Ureter (tissue), 1 donor: Measurements from ENCODE around the gene PIGC. TPM values are rescaled to one million over a fixed set of nuclear protein-coding genes. Genes with fewer than 3 reads are reported as not detected.
"Not testable (repeated sequence)": the region's sequence is repeated elsewhere in the genome, so short reads cannot be mapped to it uniquely, and the experiment has no call there.

Experiments used
- DNase-seq: peaks from one replicate; pipeline ENCODE4 v3.0.0-alpha.2; 2020; ENCODE audit warnings: low spot score
- total RNA-seq: library from RNA; stranded (reverse); gene quantifications from one replicate; pipeline ENCODE4 v1.2.4, GENCODE V29; 2023
- donor health status: DM: yes; HTN: yes; CAD: no.

Gene PIGC
- total RNA-seq, 1 donor from 2014 or later = 21.0 TPM

DNA sequence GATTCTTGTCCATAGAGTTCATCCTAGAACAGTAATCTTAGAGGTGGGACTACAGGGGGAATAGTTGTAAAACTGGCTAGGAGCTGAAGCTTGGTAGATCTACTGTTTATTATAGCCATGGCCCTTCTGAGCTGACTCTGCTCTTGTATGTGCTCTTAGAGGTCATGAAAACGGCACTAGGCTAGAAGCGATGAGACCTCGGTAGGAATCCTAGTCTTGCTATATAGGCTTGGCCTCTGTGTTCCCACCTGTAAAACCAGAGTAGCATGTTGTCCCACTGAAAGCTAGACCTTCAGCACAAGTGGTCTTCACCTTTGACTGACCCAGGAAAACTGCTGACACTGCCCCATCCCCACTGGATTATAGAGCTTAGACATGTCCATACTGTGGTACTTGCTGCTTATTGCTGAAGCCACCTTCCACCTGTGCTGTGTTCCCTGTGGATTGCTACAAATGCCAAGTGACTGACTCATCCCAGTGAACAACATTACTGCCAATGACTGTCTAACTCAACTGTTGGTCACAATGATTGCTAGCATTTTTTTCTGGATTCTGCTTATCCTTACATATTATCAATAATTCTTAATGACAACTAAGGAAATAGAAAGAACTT is 23.0 kb upstream of the PIGC start:
- no peak for DNase-seq

DNA sequence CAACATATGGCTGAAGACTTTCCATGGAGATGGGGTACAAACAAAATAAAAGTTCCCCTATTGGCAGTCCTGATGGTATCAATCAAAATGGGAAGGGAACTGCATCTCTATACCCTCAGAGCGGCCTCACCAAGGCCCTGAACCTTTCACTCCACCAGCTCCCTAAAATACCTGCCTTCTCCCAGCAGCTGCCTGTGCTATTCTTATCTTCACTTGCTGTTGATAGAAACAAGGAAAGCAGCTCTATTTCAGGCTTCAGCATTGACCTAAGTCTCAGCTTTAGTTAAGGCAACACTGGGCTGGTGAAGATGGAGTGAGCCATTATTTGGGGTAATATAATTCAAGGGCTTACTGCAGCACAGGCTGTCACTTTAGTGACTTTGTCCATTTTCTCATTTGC is 21.7 kb upstream of the PIGC start:
- DNase-seq = no peak

DNA sequence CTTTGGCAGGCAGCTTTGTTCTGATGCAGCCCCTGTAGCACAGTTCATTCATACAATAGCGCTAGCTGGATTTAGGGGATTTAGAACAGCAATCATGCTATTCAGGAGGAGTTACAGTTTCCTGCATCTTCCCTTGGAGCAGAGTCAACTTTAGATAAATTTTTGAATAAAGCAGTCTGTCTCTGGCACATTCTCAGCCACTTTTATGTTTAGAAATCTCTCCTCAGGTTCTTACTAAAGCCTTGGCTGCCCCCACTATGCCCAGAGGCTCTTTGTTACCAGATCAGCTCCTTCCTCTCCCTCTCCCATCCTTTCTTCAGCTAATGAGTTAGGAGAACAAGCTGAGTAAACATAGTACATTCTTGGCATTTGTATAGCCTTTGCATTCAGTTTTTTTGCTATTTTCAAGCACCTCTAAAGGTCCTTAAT is 17.0 kb upstream of the PIGC start:
- no peak for DNase-seq

DNA sequence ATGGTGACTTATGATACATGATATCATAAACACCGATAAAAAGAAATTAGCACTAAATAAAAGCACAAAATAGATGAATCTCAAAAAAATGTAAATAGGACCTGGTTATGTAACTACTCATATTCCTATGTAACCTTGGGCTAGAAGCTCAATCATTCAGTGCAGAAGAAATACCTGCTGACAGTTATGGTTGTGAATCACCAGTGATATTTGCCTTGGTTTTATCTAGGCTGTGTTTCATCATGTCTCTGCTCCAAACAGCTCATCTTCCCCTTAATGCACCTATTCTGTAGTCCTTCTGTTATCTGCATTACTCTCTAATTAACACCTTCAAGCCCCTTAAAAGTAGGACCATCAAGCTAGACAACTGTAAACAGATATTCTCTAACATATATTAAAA is 16.3 kb upstream of the PIGC start:
- DNase-seq = no peak

DNA sequence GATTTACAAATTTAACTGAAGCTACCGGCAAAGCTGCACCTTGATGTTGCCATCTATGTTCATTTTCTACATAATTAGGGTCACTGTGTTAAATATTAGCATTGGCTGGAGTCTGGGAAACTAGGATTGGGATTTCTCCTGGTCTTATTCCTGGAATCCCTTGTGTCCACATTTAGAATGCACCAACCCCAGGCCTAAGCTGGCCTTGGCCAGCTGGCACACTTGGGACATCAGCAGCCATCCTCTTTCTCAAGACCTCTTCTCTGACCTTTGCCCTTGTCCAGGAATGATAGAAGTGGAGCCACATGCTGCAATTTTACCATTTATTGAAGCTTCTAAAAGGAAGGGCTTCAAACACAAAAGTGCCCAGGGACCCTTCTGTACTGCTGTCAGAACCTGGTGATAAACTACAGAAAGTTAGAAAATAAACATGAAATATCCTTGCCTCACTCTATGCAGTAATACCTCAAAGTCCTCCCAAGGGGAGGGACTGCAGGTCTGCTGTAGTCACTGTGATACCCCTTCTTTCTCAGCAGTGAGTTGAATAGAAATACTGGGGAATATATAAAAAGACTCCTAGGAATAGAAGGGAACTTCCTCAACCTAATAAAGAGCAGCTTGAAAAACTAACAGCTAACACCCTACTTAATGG is 13.7 kb upstream of the PIGC start:
- DNase-seq = no peak

DNA sequence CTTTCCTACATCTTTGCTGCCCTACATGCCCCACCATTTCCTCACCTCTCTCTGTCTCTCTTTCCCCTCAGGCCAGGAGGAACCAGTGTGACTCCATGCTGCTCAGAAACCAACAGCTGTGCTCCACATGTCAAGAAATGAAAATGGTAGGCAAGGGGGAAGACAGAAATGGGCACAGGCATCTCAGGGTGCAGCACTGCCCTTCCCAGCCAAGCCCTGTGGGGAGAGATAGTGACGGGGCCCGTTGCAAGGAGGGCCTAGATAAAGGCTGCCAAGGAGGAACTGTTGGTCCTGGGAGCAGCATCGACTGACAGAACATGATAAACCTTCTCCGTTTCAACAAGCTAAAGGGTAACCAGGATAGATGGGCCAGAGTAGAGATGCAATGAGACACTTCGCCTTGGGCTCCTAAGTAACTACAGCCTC is 12.5 kb upstream of the PIGC start:
- DNase-seq = no peak

DNA sequence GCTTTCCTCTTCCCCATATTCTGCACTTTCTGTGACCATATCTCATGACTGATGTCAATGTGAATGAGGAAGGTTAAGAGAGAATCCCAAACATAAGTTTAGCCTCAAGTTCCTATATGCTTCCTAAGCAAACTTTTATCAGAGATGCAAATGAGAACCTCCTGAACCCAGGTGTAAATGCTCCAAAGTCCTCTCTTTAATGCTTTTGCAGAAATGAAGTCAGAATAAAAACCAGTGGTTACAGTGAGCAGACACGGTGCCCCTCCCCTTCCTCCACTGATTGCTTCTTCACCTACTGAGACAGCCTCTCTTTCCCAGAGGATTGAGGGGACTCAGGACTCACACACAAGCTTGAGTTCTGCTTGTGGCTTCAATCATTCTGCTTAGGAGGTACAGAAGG is 11.6 kb upstream of the PIGC start:
- no peak for DNase-seq

DNA sequence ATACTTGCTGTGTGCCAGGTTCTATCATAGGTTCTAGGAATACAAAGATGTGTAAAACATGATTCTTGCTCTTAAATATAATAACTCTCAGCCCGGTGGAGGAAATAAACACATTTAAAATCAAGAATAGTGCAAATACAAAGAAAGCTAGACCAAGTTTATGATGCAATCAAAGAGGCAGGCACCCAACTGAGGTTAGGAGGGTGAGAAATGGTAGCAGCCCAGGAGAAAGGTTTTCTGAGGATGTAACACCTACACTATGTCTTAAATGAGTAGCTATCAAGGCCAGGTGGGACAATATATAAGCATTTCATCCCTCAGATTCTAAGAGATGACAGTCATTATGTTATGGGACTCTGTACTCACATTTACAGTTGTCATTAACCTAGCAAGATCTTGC is 9.7 kb upstream of the PIGC start:
- no peak for DNase-seq

DNA sequence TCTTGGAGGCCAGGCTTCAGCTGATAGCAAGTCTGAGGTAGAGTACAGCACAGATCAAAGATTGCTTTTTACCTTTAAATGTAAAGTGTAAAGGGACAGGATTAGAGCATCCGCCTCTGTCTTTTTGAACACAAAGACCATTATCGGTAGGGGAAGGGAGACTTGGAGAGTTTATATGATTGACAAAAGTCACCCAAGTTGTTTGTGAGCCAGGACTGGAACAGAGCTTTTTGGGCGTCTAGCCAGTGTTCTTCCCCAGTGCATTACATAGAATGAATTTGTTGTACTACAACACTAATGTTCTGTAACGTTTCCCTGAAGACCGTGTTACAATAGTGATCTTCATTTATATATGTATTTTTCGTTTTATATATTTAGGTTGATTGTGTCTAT is 9.3 kb upstream of the PIGC start:
- no peak for DNase-seq

DNA sequence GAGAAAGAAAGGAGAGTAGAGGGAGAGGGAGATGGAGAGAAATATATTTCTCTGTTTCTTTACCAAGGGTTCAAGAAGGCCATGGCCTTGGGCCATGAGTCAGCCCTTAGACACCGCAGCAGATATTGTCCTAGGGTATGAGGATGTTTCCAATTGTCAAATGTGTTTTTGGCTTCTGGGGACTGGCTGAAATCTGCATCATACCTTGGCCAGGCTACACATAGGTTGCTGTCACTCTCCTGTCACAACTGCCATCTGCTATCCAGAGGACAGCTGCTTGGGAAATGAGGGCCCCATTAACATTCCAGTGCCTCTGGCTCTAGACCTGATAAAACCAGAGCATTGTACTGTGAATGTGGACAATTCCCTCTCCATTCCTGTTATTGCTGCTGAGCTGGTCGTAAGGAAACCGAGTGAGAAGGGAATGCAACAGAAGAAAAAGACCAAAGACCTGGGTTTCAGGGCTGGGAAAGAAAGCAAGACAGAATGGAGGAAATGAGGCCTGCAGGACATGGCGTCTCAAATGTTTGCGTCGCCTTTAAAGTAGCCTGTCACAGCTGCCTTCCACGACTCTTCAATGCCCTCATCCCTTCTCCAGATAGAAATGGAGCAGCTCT is 8.8 kb upstream of the PIGC start:
- DNase-seq = no peak

DNA sequence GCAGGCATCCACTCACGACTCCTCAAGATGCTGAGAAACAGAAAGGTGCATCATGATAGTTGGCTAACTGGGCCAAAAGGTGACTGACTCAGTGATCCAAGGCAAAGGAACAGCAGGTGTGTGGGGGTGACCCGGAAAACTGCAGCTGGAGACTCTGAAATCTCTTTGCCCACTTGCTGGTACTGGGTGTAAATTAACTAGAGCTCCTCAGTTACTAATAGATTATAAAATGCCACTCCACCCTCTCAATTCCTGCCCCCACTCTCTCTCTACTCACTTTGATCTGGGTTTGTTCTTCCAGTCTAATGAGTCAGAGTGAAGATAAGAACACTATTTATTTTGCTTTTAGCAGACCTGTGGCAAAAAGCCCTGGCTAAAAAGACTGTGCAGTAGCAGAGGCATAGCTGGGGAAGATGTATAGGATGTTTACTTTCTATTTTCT is 7.2 kb upstream of the PIGC start:
- no peak for DNase-seq

DNA sequence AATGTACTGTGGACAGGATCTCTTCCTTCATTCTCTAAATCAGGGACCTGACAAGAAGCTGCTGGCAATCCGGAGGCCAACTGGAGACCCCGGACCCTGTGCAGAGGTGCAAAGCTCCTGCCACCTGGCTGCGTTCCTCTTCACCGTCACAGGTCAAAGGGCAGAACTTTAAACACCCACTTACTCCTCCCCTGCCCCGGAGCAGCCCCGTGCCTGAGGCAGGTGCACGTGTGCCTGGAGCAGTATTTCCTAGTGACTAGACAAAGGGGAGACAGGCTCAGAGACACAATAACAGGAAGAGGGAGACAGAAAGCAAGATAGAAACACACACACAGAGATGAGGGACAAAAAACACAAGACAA is 6.6 kb upstream of the PIGC start:
- DNase-seq = no peak

DNA sequence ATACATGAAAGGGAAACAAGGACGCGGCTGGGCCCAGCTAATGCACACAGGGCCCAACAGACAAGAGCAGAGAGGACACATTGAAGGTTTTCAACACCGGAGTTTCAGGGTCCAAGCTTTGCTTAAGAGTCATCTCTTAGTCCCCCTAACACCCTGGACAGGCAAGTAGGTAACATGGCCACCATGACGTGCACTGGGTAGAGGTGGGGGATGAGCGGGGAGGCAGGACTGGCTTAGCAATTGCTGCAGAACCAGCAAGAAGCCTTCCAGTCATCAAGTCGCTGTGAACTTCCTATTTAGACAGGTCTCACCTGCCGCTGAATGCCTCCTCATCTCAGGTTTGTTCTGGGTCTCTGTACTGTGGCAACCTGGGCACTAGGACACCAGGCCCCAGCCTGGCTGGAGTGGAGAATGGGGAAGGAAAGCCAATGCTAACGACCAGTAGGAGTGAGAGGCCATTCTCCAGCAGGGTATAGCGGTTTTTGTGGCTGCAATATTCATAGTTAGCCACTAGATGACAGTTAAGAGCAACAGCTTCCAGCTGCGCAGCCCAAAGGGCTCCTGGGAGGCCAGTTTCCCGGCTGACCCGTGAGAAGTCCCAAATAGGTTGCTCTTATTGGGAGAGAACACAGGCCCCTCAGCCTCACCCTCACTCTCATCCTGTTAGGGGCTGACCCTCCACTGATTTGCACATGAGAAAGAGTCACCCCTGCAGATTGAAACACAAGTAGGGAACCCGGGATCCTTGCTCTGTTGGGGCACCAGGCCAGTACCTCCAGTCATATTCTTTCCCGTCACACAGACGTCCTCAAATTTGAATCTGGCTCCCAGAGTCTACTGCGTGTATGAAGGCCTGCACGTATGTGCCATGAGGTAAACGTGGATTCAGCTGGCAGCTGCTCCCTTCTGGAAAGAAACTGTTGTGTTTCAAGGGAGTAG is 6.0 kb upstream of the PIGC start:
- DNase-seq = peak; percentile 61

DNA sequence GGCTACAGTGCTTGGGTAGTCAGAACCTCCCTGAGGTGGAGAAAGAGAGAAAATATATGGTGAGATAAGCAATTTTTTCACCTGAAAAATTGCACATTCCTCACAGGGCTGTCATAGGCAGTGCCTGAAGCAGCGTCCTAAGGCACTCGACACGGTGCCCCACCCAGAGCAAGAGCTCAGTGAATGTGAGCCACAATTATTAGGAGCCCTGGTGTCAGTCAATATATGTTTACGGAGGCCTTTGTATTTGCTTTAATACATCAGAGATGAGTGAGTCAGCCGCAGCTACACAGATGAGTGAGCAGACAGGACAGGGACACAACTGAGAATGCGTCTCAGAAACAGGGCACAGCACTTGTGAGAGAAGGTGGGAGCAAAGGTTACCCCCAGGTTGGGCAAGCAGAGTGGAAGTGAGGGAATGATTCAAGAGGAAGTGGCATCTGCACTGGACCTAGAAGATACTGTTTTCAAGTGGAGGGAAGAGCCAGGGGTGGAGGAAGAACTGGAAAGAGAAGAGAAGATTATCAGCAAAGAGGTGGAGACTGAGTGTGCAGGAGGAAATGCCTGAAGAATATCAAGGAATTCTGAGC is 5.2 kb upstream of the PIGC start:
- no peak for DNase-seq

DNA sequence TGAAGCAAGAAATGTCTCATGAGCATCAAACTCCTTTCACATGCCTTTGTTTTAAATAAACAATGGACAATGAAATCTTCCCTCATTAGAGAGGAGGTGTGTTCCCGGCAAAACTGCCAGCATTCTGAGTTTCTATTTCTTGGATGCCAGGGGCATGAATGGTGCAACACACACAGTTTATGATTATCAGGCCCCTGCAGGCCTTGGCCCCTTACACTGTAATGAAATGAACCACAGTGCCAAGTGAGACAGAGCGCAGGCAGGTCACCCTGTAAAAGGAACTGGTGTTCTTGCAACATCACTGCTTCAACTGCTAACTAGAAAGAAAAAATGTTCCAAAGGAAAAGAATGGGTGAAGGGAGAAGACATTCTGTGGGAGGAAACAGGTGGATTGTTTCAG is 3.8 kb upstream of the PIGC start:
- DNase-seq = no peak

DNA sequence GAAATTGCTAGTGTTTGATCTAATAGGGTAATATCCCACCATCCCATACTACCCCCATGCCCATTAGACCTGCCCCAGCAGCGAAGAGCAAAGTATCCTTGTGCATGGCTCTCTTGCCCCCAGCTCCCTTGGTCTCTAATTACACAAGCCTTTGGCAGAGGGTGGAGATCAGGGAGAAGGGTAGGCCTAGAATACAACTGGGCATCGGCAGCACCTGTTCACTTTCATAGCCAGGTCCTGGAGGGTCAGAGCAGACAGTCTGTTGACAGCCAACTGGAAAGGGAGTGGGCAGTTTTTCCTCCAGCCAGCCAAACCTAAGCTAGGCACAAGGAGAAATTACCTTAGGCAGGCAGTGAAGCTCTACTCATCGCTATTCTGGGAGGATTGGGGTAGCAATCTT is 2.7 kb upstream of the PIGC start:
- DNase-seq = no peak

DNA sequence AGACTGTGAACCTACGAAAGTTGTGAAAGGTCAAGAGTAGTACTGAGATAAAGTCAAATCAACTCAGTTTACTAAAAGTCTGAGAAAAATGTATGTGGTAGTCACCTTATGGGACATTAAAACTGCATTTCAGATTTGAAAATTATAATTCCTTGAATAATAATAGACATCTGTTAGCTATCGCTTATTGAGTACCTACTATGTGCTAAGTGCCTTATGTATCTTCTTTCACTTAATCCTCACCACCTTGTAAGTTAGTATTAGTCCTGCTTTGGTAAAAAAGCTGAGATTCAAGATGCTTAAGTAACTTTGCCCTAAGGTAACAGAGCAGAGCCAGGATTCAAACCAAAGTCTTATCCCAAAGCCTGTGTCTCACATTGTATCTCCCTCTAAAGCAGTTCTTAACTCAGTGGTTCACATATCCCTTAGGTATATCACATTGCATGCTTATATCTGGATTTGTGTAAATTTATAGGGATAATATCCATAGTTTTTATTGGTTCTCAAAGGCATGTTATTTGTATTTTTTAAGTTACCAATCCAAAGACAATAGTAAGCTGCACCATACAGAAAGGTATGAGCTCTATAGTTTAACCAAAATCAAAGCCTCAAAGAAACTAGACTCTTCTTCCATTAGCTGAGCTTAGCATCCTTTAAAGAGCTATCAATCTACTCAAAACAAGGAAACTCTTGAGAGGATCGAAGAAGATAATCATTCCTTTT is 865 bp downstream of the PIGC start:
- no peak for DNase-seq

DNA sequence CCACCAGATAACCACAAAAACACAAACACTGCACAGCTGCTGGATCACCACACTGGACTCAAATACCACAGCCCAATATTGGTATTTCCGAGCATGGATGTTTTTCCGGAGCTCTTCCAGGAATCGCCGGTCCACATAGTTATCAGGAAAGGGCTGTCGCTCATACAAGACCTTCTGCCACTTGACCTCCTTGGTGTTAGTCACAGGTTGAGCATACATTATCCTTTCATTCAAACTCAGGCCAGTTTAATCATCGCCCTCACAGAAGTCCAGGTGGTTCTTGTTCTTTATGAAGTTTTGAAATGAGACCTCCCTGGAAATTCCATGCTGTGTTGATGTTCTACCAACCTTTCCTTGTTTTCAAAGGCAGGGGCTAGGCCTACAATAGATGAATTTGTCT is 1.5 kb downstream of the PIGC start:
- no peak for DNase-seq

DNA sequence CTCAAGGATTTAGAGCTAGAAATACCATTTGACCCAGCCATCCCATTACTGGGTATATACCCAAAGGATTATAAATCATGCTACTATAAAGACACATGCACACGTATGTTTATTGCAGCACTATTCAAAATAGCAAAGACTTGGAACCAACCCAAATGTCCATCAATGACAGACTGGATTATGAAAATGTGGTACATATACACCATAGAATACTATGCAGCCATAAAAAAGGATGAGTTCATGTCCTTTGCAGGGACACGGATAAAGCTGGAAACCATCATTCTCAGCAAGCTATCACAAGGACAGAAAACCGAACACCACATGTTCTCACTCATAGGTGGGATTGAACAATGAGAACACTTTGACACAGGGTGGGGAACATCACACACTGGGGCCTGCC is 6.7 kb downstream of the PIGC start:
- DNase-seq = not testable (repeated sequence)

DNA sequence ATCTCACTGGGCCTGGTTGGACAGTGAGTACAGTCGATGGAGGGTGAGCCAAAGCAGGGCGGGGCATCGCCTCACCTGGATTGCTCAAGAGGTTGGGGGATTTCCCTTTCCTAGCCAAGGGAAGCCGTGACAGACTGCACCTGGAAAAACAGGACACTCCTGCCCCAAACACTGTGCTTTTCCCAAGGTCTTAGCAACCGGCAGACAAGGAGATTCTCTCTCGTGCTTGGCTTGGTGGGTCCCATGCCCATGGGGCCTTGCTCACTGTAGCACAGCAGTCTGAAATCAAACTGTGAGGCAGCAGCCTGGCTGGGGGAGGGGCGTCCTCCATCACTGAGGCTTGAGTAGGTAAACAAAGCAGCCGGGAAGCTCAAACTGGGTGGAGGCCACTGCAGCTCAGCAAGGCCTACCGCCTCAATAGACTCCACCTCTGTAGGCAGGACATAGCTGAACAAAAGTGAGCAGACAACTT is 12.1 kb downstream of the PIGC start:
- peak; percentile 58 for DNase-seq

DNA sequence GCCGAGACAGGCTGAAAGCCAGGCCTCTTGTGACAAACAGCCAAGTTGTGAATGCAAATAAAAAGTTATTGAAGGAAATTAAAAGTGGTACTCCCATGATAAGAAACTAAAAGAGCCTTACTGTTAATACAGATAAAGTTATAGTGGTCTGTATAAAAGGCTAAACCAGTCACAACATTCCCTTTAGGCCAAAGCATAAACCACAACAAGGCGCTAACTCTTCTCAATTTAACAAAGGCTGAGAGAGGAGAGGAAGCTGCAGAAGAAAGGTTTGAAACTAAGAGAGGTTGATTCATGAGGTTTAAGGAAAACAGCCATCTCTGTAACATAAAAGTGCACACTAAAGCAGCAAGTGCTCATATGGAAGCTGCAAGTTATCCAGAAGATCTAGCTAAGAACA is 12.7 kb downstream of the PIGC start:
- DNase-seq = no peak
